IPS DF 19.7 (cell line): ENCODE measurements around the gene CRIM1.

Experiments used
- DNase-seq: peaks from one replicate; pipeline ENCODE4 v3.0.0-alpha.2; 2013; ENCODE audit warnings: low read depth, low spot score

The CRIM1 gene

DNA sequence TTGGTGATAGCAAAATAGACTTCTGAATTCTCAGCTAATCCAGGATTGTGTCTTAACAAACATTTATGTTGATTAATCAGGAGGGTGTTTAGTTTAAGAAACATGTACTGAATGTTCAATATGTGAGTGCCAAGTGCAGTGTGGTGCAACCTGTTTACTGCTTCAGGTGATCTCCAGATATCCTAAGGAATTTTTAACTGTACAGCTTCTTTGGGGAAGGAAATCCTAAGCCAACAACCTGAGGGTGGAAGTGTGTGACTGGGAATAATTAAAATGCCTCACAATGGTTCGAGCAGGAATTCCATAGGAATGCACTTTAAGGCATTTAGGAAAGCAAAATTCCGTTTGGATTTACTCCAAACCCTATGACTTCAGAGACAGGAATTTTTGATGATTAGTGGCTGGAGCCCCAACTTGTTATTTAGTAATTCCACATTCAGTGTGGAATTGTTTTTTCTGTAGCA, 16.4 kb downstream of the CRIM1 start:
- no peak for DNase-seq

DNA sequence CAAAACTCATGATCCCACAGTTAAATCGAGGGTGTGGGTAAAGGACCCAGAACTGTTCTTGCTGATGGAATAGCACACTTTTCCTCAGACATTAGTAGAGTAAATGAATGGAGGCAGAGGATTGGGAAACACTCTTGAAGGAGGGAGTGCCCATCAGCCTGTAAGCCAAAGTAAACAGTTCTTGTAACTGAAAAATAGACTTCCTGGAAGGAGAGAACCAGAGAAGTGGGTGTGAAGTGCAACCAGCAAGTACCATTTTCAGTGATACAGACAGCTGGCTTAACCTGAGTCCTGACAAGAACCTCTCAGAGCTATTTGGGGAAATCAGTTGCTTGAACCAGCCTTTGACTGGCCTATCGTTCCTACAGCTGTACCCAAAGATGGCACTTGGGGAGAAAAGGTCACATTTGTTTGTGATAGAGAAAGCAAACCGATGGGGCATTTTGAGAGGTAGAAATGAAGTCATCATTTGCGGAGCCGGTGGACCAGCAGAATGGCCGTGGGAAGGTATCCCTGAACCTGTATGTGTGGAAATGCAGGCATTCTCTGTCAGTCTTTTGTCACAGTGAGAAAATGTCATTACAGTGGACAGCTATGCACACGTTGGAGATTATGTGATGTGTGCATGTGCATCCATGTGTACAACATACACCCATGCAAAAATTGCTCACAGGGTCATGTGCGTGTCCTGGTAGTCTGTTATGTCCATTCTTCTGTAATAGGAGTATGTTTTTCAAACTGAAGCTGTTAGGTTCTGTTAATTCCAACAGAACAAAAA, 17.8 kb downstream of the CRIM1 start:
- DNase-seq: no peak

DNA sequence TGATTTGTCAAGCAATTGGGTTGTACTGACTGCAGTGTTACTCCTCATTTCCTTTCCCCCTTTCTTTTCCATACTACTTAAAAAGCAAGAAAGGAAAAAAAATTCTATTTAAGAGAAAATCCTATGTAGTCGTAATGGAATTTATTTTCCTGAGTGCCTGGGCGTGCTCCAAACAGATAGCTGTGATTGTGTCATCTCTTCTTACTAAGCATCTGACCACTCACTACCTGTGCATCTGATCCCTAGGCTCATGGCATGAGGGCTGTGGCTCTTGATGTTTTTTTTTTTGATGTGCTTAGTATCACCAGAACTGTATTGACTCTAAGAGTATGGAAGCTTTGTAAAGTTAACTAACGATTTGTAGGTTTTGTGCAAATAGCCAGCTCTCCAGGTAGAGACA, 19.0 kb downstream of the CRIM1 start:
- no peak for DNase-seq

DNA sequence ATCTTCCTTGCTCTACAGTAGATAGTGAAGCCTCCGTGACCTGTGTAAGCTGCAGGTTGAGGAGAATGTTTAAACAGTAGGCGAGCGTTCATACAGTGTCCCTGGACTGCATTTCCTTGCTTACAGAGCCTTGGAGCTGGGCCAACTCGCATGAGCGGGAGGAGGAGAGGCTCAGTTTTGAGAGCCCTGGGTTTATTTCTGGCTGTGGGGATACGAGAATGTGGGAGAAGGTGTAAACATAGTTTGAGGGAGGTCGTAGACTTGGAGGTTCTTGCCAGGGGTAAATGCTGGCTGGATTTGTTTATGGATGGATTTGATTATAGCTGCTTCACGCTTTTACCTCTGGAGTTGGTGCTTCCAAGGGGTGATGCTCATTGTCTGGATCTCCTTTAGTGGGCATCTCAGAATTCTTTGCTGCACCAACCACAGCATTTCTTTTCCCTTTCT, 20.8 kb downstream of the CRIM1 start:
- no peak for DNase-seq

DNA sequence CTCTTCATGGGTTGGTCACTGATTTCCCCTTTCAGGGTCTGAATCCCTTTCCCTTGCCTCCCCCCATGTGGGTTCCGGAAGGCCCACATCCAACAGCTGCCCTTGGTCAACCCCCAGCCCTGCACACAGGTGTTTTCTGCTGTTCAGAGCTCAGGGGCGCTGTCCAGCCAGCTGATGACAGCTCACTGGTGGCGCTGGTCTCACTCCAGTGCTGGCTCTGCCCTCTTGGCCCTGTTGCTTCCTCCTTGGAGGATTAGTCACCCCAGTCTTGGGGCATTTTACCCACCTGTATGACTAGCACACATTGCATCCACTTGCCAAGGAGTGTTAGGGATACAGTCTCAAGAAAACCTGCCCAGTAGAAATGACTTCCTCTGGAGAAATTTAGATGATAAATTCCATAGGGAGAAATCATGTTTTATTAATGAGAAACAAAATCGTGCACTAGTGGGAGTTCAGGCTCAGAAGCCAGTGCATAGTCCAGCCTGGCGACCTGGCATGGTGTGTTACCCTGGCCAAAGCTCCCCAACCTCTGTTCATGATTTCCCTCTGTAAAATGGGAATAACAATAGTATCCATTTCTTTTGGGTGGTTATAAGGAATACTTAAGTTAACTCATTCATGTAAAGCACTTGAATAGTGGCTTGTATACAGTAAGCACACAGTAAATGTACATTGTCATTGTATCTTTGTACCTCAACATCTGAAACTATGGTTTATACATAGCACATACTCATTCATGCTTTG, 21.6 kb downstream of the CRIM1 start:
- no peak for DNase-seq

DNA sequence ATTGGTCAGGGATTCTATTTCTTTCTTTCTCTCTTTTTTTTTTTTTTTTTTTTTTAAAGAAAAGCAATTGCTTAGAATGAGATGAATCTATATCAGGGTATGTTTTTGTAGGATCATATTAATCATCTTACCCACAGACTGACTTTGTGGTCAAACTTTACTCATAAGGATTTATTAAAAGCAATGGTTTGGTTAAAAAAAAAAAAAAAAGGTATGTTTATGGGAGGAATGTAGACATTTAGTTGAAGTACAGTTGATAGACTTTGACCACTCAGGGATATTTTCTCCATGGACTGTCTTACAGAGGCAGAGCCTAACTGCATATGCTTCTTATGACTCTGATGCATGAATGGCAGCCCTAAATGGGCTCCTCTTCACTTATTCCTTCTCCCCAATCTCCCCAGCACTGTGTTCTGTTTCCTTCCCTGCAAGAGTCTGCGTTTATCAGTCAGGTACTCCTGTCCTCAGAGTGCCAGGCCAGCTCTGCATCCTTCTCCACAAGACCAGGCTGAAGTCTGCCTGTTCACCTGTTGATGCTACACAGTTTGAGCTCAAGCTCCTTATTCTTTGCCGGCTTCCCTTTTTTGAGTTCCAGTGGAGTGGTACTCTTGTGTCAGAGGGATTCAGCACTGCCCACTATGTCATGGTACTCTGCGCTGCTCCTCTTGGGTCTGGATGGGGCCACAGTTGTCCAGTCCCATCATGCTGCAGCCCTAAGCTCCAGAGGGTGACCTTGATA, 24.3 kb downstream of the CRIM1 start:
- no peak for DNase-seq

DNA sequence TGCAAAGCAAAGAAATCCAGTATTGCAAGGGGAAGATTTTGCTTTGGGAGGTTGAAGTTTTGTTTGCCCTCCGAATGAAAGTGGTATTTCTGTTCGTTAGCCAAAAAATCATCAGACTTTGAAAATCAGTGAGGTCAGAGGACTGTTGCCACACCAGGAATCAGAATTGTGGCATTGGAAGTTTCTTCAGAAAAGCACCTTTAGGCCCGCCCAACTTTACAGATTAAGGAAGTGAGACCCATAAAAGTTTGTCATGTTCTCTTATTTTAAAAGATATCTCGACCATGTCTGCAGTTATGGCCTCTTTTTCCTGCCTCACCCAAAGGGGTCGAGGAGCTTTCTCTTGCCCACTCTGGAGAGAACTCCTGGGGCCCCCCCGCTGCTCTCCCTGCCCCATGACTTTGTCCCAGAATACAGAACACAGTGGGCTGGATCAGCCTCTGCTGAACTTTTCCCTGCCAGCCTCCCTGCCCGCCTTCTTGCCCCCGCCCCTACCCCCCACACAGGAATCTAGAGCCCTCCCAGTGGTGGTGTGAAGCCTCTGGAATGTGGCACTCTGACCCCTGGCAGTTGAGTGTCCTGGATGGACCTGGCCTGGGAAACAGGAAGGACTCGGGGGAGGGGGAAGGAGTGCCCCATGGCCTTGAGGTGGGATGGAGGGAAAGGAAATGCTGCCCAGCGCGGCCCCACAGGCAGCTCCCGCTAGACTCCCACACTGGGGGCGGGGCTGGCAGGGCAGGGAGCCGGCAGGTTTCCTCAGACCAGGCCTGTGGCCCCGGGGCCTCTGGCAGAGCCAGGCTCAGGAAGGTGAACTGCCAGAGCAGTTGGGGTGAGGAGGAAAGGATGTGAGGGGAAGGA, 25.3 kb downstream of the CRIM1 start:
- DNase-seq: peak; percentile 69

DNA sequence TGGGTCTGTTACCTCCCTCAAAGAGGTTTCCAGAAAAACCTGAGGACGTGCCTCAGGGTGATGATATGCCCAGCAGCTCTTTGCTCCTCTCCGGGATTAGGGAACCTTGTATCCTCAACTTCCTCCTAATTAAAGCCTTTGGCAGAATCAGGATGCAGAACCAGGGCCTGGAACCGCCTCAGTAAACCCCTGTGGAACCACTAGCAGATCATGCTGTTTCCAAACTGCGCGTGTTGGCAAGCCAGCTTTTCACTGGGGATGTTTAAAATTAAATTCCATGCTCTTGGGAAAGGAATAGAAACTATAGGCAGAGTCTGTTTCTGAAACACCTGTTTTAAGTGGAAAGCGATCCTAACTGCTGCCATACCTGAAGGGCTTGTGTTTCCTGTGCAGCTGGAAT, 26.4 kb downstream of the CRIM1 start:
- DNase-seq: no peak

DNA sequence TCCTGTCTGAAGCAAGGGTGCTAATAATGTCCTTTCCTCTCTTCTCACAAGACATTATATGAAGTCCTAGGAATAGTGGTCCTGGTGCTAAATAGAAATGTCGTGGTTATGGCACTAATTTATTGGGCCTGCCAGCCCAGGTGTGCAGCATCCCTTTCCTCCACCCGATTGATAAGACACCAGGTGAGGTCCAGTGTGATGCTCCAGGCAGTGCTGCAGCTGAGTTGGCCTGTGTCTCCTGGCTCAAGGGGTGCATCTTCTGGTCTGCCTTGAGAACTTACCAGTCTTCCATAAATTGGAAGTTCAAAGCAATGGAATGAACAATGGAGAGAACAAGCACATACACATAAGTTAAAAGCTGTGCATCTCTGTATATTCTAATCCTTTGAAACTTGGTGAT, 26.9 kb downstream of the CRIM1 start:
- DNase-seq: no peak

DNA sequence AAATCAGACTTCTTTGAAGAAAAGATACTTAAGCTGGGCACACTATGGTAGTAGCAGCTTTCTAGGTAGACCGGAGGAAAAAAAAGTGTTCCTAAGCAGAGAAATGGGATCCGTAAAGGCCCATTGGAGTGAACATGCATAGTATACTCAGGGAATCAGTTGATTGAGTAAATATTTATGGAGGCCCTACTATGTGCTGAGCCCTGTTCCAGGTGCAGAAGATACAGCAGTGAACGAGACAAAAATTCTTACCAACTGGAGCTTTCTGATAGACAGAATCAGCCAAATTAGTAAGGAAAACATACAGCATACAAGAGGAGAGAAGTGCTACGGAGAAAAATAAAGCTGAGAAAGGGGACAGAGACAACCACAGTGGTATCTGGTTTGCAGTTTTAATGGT, 28.1 kb downstream of the CRIM1 start:
- DNase-seq: no peak

DNA sequence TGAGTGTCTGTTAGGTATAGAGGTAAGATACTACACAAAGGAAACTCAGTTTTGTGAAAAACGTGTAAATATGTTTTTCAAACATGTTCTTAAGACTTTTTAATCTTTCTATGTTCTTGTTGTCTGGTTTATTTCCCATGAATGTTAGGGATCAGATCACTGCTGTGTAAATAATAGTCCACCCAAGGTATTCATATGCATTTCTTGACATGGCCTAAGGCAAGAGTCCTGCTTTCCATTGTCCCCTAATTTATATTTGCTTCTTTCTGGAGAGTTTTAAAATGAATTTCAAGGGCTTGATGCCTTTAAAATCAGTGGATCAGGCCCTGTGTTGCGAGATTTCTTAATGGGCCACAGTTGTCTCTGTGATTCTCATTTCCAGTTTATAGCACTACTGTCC, 28.9 kb downstream of the CRIM1 start:
- no peak for DNase-seq

DNA sequence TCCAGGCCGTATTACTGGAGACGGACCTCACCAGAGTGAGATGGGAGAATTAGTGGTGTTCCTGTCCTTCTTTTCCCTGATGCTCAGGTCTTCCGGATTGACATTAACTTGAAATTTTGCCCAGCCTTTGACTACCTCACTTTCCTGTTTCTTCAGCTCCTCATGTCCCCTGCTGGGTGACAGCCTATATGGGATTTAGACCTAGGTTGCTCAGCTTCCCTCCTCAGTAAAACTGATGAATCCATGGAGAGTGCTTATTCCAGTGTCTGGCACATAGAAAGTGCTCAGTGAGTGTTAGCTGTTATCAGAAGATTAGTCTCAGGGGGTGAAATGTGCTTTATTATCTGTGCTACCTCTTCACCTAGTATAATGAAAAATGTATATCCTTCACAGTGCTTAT, 30.0 kb downstream of the CRIM1 start:
- no peak for DNase-seq

DNA sequence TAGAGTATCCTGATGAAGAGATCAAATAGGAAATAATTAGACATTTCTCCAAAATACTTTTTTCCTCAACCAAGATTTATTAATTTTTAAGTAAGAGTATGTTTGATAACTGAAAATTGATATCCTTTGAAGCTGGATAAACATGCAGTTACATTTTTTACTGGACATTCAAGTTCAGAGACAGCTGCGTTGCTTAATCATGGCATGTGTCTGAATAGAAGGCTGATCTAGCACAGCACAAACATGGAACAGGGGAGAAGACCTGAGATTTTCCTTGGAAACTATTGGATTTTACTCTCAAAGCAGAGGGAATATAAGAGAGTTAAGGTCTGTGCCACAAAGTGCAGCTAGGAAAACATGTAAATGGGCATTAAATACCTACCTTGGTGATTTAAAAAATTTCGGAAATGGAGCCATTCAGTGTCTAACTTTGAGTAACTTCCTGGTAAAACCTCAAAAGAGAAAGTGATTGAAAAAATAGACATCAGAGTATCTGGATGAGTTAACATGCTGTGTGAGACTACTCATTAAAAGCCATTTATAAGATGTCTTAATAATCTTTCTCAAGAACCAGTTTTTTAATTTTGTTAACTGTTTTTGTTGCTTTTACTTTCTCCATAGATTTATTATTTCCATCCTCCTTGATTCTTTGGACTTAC, 31.8 kb downstream of the CRIM1 start:
- no peak for DNase-seq

DNA sequence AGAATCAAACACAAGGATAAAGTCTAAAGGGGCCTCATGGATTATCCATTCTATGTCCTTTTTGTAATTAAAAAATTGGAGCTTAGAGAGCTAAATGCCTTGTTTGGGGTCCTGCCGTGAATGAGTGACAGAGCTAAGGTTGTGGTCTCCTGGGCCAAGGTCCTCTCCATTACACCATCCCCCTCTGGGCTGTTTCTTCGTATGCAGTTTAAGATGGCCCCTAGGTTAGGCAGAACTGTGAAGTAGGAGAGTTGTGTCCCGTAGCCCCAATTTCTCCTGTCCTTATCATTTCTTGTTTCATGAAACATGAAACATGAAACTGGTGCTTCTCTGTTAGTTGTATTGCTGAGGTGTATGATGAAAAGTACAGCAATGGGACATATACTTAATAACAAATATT, 32.9 kb downstream of the CRIM1 start:
- DNase-seq: no peak

DNA sequence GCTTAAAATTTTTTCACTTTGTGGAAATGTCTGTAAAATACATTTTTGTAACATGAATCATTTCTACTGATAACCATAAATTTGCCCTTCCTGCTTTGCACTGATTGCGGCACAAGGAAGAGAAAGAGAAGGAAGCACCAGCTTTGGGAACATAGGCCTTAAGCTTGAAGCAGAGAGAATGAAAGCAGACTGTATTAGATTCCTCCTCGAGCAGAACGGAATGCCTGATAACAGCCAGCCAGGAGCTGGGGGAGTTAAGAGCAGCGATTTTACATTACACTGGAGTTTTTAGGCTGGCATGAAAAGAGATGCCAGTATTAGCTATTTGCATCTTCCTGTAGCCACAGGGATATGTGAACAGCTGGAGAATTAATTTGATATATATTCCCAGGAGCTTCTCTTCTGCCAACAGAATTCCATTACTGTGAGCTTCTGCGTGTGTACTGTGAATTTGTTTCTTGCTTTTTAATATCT, 33.5 kb downstream of the CRIM1 start:
- no peak for DNase-seq

DNA sequence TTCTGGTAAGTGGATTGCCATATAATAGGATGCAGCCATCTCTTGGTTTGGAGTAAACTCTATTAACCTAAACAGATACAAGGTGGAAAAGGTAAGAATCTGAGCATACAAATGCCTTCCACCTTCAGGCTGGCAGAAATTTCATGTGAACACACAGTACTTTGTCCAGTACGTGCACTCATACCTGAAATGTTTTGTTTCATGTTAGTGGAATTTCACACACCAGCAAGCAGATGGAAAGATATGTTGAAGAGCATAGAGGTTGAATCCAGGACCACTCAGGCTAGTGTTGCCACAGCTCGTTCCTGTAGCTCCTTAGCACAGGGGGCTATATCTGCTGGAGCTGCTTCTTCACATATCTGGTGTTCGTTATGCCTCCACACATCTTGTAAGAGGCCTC, 34.0 kb downstream of the CRIM1 start:
- DNase-seq: no peak

DNA sequence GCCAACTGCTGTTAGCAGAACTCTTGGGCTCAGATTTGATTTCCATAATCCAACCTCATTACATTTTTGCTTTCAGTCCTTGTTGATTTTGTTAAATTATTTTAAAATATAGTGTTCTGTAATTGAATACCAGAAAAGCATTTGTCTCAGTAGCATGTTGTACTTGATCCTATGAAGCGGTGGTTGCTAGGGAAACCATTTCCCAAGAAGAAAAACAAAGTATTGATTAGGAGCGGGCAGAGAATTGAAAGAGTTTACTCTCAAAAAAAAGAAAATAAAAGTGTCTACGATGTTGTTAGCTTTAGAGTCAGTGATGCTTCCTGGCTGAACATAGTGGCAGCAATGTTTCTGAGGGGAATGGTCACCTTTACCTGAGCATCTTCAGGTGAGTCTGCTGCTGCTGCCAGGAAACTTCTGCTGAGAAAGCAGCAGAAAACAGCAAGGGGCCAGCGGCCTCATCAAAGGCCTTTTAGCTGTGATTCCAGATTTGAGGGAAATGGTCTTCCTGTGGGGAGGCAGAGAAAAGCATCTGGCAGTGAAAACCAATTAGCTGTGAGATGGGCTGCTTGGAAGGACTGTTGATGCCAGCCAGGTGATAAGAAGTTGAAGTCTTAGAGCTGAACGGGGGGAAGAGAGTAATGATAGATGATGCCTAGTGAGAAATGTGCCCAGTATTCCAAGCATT, 37.1 kb downstream of the CRIM1 start:
- DNase-seq: no peak

DNA sequence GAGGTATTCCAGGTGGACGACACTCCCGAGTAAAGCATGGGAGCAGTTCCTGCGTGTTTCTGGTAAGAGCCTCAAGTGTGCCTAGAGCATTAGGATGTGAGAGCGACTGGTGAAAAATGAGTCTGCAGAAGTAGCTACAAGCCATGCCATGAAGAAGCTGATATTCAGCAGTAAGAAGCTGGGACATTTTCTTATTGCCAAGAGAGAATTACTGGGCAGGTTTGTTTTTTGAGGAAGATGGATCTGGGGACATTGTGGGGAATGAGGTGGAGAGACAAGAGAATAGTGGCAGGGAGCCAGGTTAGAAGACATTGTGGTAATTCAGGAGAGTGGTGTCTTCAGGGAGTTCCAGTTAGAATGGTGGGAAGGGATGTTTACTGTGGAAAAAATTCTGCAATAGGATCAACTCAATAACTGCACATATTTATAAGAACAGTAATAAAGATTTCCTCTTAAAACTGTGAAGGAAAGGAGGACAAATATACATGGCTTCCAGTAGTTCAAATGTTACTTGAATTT, 38.2 kb downstream of the CRIM1 start:
- DNase-seq: no peak

DNA sequence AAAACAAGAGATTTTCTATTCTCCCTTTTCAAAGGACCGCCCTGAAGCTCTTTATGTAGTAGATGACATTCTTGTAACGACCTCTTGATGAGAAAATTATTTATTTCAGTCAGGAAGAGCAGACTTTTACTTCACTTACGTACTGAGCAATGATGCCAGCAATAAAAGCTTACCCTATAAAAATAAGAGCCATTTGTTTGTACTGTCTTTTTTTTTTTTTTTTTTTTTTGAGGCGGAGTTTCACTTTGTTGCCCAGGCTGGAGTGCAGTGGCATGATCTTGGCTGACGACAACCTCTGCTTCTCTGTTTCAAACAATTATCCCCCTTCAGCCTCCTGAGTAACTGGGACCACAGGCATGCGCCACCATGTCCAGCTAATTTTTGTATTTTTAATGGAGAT, 39.2 kb downstream of the CRIM1 start:
- DNase-seq: no peak

DNA sequence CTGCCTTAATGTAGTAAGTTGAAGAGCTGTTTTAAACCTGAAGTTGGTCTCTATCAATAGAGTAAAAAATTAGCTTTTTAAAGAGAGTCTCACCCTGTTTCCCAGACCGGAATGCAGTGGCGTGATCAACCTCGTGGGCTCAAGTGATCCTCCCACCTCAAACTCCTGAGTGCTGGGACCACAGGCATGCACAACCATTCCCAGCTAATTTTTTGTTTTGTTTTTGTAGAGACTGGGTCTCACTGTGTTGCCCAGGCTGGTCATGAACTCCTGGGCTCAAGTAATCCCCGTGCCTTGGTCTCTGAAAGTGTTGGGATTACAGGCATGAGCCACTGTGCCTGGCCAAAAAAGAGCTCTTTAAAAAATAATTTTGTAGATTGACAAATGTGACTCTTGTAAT, 40.3 kb downstream of the CRIM1 start:
- no peak for DNase-seq
